Sigmoid colon (tissue), 7 donors: ENCODE data around the gene EIPR1. TPM values are rescaled to one million over a fixed set of nuclear protein-coding genes. Genes with fewer than 3 reads are reported as not detected.

Source experiments
- DNase-seq: peaks from one replicate; pipeline ENCODE4 v3.0.0-alpha.2; 2019
- H3K27ac ChIP-seq, 4 donors: fragments of 200-600 bp; sonication (generic); one replicate each; pipeline ENCODE4 v1.5.1; 2016 to 2019; ENCODE audit warnings: mild to moderate bottlenecking in 1 of 4
- H3K27me3 ChIP-seq, 3 donors: fragments of 200-600 bp; sonication (generic); one replicate each; pipeline ENCODE4 v1.5.1; 2019; ENCODE audit warnings: mild to moderate bottlenecking in 1 of 3
- H3K36me3 ChIP-seq, 4 donors: fragments of 200-600 bp; sonication (generic); one replicate each; pipeline ENCODE4 v1.5.1; 2016 to 2019
- H3K4me1 ChIP-seq, 4 donors: fragments of 200-600 bp; sonication (generic); one replicate each; pipeline ENCODE4 v1.5.1; 2017 to 2019
- H3K4me3 ChIP-seq, 4 donors: fragments of 200-600 bp; sonication (generic); one replicate each; pipeline ENCODE4 v1.5.1; 2017 to 2019; ENCODE audit warnings: mild to moderate bottlenecking in 2 of 4, moderate library complexity in 1 of 4
- H3K9me3 ChIP-seq, 4 donors: fragments of 200-600 bp in 3 of 4; sonication (generic) in 3 of 4; one replicate each; pipeline versions ENCODE4 v1.5.1 to v1.6.1; 2013 to 2019
- CTCF ChIP-seq, 4 experiments: fragments of 450-650 bp in 3 of 4; fragments of 200-600 bp in 1 of 4; IDR thresholded peaks; one replicate each; pipeline ENCODE4 v1.5.1; 2016 to 2019; ENCODE audit warnings: antibody characterized with exemption in 4 of 4, mild to moderate bottlenecking in 3 of 4, moderate library complexity in 2 of 4
- EP300 ChIP-seq, 4 donors: sonication (generic); formaldehyde crosslinking; IDR thresholded peaks; one replicate each; pipeline ENCODE4 v1.6.1; 2017; ENCODE audit warnings: antibody characterized with exemption in 4 of 4
- POLR2A ChIP-seq, 2 donors: fragments of 450-650 bp; IDR thresholded peaks; one replicate each; pipeline ENCODE4 v1.6.1; 2016; ENCODE audit warnings: antibody characterized with exemption in 2 of 2, mild to moderate bottlenecking in 2 of 2, moderate library complexity in 2 of 2
- POLR2AphosphoS5 ChIP-seq, 4 donors: sonication (generic); formaldehyde crosslinking; IDR thresholded peaks; one replicate each; pipeline ENCODE4 v1.6.1; 2017; ENCODE audit warnings: antibody characterized with exemption in 4 of 4
- WGBS, 2 donors: extraction: QIAGEN DNeasy Blood & Tissue Kit; methylation state at CpG; one replicate each; pipeline ENCODE4 v1.1.7; 2013; 5-methylcytosine and 5-hydroxymethylcytosine counted together
- intact Hi-C: fragments of 100-400 bp; cut with DNase I; formaldehyde crosslinking; loops from one replicate; pipeline ENCODE4 v1.15.1; 2023
- polyA plus RNA-seq, 3 donors: library from polyadenylated mRNA; stranded (reverse); fragments of 200-250 nt; gene quantifications; one replicate each; pipeline ENCODE4 v1.2.3, GENCODE V29; 2013
- total RNA-seq, 4 donors: library from RNA; depleted of rRNA; stranded (reverse); fragments of >200 nt; gene quantifications; one replicate each; pipeline ENCODE4 v1.1.0, GENCODE V29; 2016
- donor health status: healthy with polysubstance abuse.
- donor health status: Bipolar disorder and iron deficiency.
- donor health status: healthy.

EIPR1 gene
- total and polyA plus RNA-seq, 7 donors = 12.2 to 27.0 (median 20.0) TPM

- H3K4me3 ChIP-seq = no peak overlapping the region
- 98% methylated on average over 10 of the region's 10 CpGs for WGBS, 2 donors
- intact Hi-C loops = loop anchor here (5.0 to 10.0 kb wide), 3 partner anchors 350 to 1448 kb away; no protein-coding TSS in a partner anchor
Measured at GRCh38 chr2:3302421-3302750, 75.2 kb downstream of the EIPR1 start.

GRCh38 chr2:3301001-3301400 lies 76.6 kb downstream of the EIPR1 start:
- H3K4me1 ChIP-seq = peaks cover 0 to 7% (median 5%) of the 10 kb centered on the region in 4 donors
- no peak overlapping the region for H3K27ac ChIP-seq
- H3K27me3 ChIP-seq = no peaks in the 10 kb centered on the region
- intact Hi-C loops = loop anchor here (5.0 to 10.0 kb wide), 3 partner anchors 351 to 1446 kb away; no protein-coding TSS in a partner anchor
- no peaks in the 10 kb centered on the region for H3K36me3 ChIP-seq
- H3K4me3 ChIP-seq = no peak overlapping the region
- no peaks in the 10 kb centered on the region for H3K9me3 ChIP-seq
- TF ChIP-seq EP300 (IDR thresholded peaks at IDR 0.05) (no peak), POLR2A (IDR thresholded peaks at IDR 0.05) (no peak), CTCF (IDR thresholded peaks at IDR 0.05) (no peak), POLR2AphosphoS5 (IDR thresholded peaks at IDR 0.05) (no peak)
- DNase-seq = peak; percentile 18
- 94 to 96% methylated on average over 6 of the region's 6 CpGs for WGBS, 2 donors

More at GRCh38 chr2:3302421-3302750, 75.2 kb downstream of the EIPR1 start:
- TF ChIP-seq CTCF (IDR thresholded peaks at IDR 0.05) = no peak
- TF ChIP-seq POLR2A (IDR thresholded peaks at IDR 0.05) = no peak
- no peak for TF ChIP-seq EP300 (IDR thresholded peaks at IDR 0.05)
- no peak for TF ChIP-seq POLR2AphosphoS5 (IDR thresholded peaks at IDR 0.05)
- Histone ChIP-seq H3K4me1 (peaks cover 0 to 7% (median 5%) of the 10 kb centered on the region in 4 donors), H3K27me3 (no peaks in the 10 kb centered on the region), H3K36me3 (no peaks in the 10 kb centered on the region), H3K9me3 (no peaks in the 10 kb centered on the region), H3K27ac (no peak overlapping the region)
- DNase-seq = no peak

GRCh38 chr2:3300224-3300995 lies 77.2 kb downstream of the EIPR1 start:
- DNase-seq = peak; percentile 20
- 93 to 96% methylated on average over 14 of the region's 14 CpGs for WGBS, 2 donors
- Histone ChIP-seq H3K9me3 (no peaks in the 10 kb centered on the region), H3K27me3 (no peaks in the 10 kb centered on the region), H3K36me3 (no peaks in the 10 kb centered on the region), H3K27ac (no peak overlapping the region), H3K4me3 (no peak overlapping the region), H3K4me1 (peaks cover 0 to 7% (median 5%) of the 10 kb centered on the region in 4 donors)
- TF ChIP-seq POLR2A (IDR thresholded peaks at IDR 0.05) = no peak
- TF ChIP-seq POLR2AphosphoS5 (IDR thresholded peaks at IDR 0.05) = no peak
- TF ChIP-seq CTCF (IDR thresholded peaks at IDR 0.05) = no peak
- TF ChIP-seq EP300 (IDR thresholded peaks at IDR 0.05) = no peak
- intact Hi-C loops = loop anchor here (5.0 to 10.0 kb wide), 3 partner anchors 352 to 1446 kb away; no protein-coding TSS in a partner anchor

GRCh38 chr2:3299703-3300102 lies 77.9 kb downstream of the EIPR1 start:
- TF ChIP-seq POLR2AphosphoS5 (IDR thresholded peaks at IDR 0.05) = no peak
- TF ChIP-seq POLR2A (IDR thresholded peaks at IDR 0.05) = no peak
- TF ChIP-seq CTCF (IDR thresholded peaks at IDR 0.05) = no peak
- TF ChIP-seq EP300 (IDR thresholded peaks at IDR 0.05) = no peak
- Histone ChIP-seq H3K4me3 (no peak overlapping the region), H3K36me3 (no peaks in the 10 kb centered on the region), H3K27me3 (no peaks in the 10 kb centered on the region), H3K4me1 (peaks cover 0 to 7% (median 5%) of the 10 kb centered on the region in 4 donors), H3K27ac (no peak overlapping the region), H3K9me3 (no peaks in the 10 kb centered on the region)
- DNase-seq = no peak
- WGBS, 2 donors = 97 to 98% methylated on average over 7 of the region's 7 CpGs
- intact Hi-C loops = loop anchor here (5.0 to 10.0 kb wide), 3 partner anchors 353 to 1445 kb away; no protein-coding TSS in a partner anchor
